ENCODE data around the gene ATP2B1. TPM values are rescaled to one million over a fixed set of nuclear protein-coding genes. Genes with fewer than 3 reads are reported as not detected.

The ATP2B1 gene
- total RNA-seq, 2 donors from 2014 or later, result 46.9 to 59.8 TPM

DNA sequence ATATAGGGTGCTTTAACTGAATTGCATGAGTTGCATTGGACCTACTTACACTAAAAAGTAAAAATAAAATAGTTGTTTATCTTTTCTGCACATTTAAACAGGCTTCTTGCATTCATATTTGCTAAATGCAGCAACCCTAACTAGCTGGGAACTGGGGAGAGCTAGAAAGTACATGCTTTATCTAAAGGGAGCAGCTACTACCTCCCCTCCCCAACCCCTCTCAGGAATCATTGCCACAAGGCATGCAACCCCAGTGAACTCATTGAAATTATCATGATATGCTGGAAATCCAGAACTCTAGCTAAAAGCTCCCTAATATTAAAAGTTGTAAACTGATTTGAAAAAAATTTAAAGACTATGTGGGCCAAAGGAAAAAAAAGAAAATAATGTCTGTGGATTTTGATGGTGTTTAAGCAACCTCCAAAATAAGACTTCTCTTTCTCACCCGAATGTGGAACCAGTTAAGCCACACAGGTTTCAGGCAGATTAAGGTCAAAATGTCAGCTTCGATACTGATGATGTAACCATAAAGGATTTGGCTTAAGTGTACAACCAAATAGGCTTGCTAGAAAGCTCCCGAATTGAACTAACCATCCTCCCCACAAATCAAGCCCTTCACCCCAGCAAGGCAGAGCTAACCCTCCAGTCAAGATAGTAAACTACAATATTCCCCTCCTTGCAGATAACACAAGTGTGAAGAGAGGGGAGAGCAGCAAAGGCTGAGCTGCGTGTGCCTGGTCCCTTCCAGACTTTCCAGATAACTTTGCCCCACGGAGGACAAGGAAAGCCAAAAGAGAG, 169.0 kb downstream of the ATP2B1 start:
- intact Hi-C loops (cut with DNase I), result loop anchor here (5.0 to 10.0 kb wide), 3 partner anchors 425 to 563 kb away; no protein-coding TSS in a partner anchor
- no peak overlapping the region for H3K4me3 ChIP-seq
- no peak overlapping the region for H3K27ac ChIP-seq
- no peaks in the 10 kb centered on the region for H3K36me3 ChIP-seq
- H3K27me3 ChIP-seq, result no peaks in the 10 kb centered on the region
- H3K9ac ChIP-seq (ENCODE audit: low read depth in 2 of 2, low read length in 2 of 2), result no peak overlapping the region
- H3K9me3 ChIP-seq, result no peaks in the 10 kb centered on the region
- TF ChIP-seq, protein P1, sequence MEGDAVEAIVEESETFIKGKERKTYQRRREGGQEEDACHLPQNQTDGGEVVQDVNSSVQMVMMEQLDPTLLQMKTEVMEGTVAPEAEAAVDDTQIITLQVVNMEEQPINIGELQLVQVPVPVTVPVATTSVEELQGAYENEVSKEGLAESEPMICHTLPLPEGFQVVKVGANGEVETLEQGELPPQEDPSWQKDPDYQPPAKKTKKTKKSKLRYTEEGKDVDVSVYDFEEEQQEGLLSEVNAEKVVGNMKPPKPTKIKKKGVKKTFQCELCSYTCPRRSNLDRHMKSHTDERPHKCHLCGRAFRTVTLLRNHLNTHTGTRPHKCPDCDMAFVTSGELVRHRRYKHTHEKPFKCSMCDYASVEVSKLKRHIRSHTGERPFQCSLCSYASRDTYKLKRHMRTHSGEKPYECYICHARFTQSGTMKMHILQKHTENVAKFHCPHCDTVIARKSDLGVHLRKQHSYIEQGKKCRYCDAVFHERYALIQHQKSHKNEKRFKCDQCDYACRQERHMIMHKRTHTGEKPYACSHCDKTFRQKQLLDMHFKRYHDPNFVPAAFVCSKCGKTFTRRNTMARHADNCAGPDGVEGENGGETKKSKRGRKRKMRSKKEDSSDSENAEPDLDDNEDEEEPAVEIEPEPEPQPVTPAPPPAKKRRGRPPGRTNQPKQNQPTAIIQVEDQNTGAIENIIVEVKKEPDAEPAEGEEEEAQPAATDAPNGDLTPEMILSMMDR (IDR thresholded peaks at IDR 0.05), result no peak
- no peak for DNase-seq
- peaks cover 2% of the 10 kb centered on the region for H3K4me1 ChIP-seq

- DNase-seq, result no peak
- no peak overlapping the region for H3K27ac ChIP-seq
Measured at GRCh38 chr12:89538897-89539296, 169.7 kb downstream of the ATP2B1 start.

More at GRCh38 chr12:89538897-89539296, 169.7 kb downstream of the ATP2B1 start:
- Histone ChIP-seq H3K4me1 (peaks cover 2% of the 10 kb centered on the region), H3K36me3 (no peaks in the 10 kb centered on the region), H3K9ac (ENCODE audit: low read depth in 2 of 2, low read length in 2 of 2) (no peak overlapping the region), H3K27me3 (no peaks in the 10 kb centered on the region), H3K4me3 (no peak overlapping the region), H3K9me3 (no peaks in the 10 kb centered on the region)
- intact Hi-C loops (cut with DNase I), result no loop called here
- TF ChIP-seq, protein P1 (IDR thresholded peaks at IDR 0.05), result no peak

Other genes starting within 250 kb of the ATP2B1 start
- 10 to 100 TPM; 37.2 to 54.4 TPM for gene GALNT4, start 184.0 kb downstream of the ATP2B1 start, total RNA-seq
- 10 to 100 TPM; 31.4 to 32.0 TPM for gene POC1B, start 182.8 kb downstream of the ATP2B1 start, total RNA-seq

All from colonic mucosa (tissue), 4 donors.